AG04450 (cell line): ENCODE results near the gene JMJD7. TPM values are rescaled to one million over a fixed set of nuclear protein-coding genes. Genes with fewer than 3 reads are reported as not detected.

ENCODE experiments used
- CTCF ChIA-PET: fragments of 300-600, 350-600 bp; formaldehyde crosslinking; extraction: SDS; loops from one replicate; lab custom pipeline; 2022; ENCODE audit warnings: antibody characterized with exemption, inconsistent platforms; lab: Charles Lee
- POLR2A ChIA-PET: fragments of 350-600 bp; formaldehyde crosslinking; extraction: SDS; loops from one replicate; lab custom pipeline; 2021; ENCODE audit warnings: antibody characterized with exemption, inconsistent platforms; lab: Yijun Ruan, JAX
- DNase-seq: peaks from one replicate; pipeline ENCODE4 v3.0.0-alpha.2; 2011; ENCODE audit warnings: low read depth, low spot score
- H3K27ac ChIP-seq: one replicate; pipeline ENCODE4 v1.5.1; 2012; ENCODE audit warnings: low read depth, low read length, control low read depth
- H3K27me3 ChIP-seq: one replicate; pipeline ENCODE4 v1.6.0; 2012; ENCODE audit warnings: low read length; ENCODE audit not compliant: control insufficient read depth, insufficient read depth
- H3K4me3 ChIP-seq: 2 replicates; pipeline ENCODE4 v1.5.1; 2011; ENCODE audit warnings: mild to moderate bottlenecking, low read depth, low read length, control low read depth
- H3K9me3 ChIP-seq: 2 replicates; pipeline ENCODE4 v1.5.1; 2012; ENCODE audit warnings: low read length; ENCODE audit not compliant: control insufficient read depth, insufficient read depth
- CTCF ChIP-seq: IDR thresholded peaks from 2 replicates; pipeline ENCODE4 v1.5.1; 2011; ENCODE audit warnings: low read depth, low read length, control low read depth, inconsistent platforms
- polyA plus RNA-seq: library from polyadenylated mRNA; depleted of rRNA; stranded (reverse); fragments of >200 nt; gene quantifications from 2 replicates; pipeline ENCODE4 v1.2.3, GENCODE V29; 2011; rRNA removed
- small RNA-seq: library from RNA; depleted of rRNA; stranded (forward); fragments of <200 nt; gene quantifications from one replicate; pipeline ENCODE3, GENCODE V24; 2012; ENCODE audit warnings: low read depth; ENCODE audit not compliant: insufficient read length

The JMJD7 gene
- polyA plus RNA-seq, 1 experiment: 5.1 TPM

- Histone ChIP-seq H3K9me3 (no peaks in the 10 kb centered on the region; the same call in 1 of the 2 replicates), H3K4me3 (no peak overlapping the region), H3K27me3 (peaks cover 12% of the 10 kb centered on the region), H3K27ac (no peak overlapping the region)
- no peak for TF ChIP-seq CTCF
- POLR2A ChIA-PET: no interaction called here
- no peak for DNase-seq
- CTCF ChIA-PET: no interaction called here
Observed at GRCh38 chr15:41885321-41885720, 57.4 kb downstream of the JMJD7 start.

GRCh38 chr15:41885841-41886240 lies 57.9 kb downstream of the JMJD7 start:
- POLR2A ChIA-PET: no interaction called here
- no peak for DNase-seq
- no peak for TF ChIP-seq CTCF

GRCh38 chr15:41886741-41887140 lies 58.8 kb downstream of the JMJD7 start:
- no peak overlapping the region for H3K4me3 ChIP-seq
- DNase-seq: no peak
- POLR2A ChIA-PET: no interaction called here
- no peak for TF ChIP-seq CTCF
- CTCF ChIA-PET: interaction anchor here (0.8 kb wide), 1 partner anchor 18 kb away, joined by 3 read pairs; no protein-coding TSS in a partner anchor
- no peak overlapping the region for H3K27ac ChIP-seq
- H3K27me3 ChIP-seq: peaks cover 3% of the 10 kb centered on the region
- H3K9me3 ChIP-seq: no peaks in the 10 kb centered on the region; the same call in 1 of the 2 replicates

More at GRCh38 chr15:41885841-41886240, 57.9 kb downstream of the JMJD7 start:
- CTCF ChIA-PET: no interaction called here
- Histone ChIP-seq H3K9me3 (no peaks in the 10 kb centered on the region; the same call in 1 of the 2 replicates), H3K27me3 (peaks cover 8% of the 10 kb centered on the region), H3K27ac (no peak overlapping the region), H3K4me3 (no peak overlapping the region)

- ChIA-PET CTCF (interaction anchor here (0.8 kb wide), 1 partner anchor 18 kb away, joined by 3 read pairs; no protein-coding TSS in a partner anchor), POLR2A (no interaction called here)
- no peak for DNase-seq
Observed at GRCh38 chr15:41887161-41887560, 59.3 kb downstream of the JMJD7 start.

More at GRCh38 chr15:41887161-41887560, 59.3 kb downstream of the JMJD7 start:
- no peaks in the 10 kb centered on the region; the same call in 1 of the 2 replicates for H3K9me3 ChIP-seq
- no peak overlapping the region for H3K4me3 ChIP-seq
- TF ChIP-seq CTCF: no peak
- no peak overlapping the region for H3K27ac ChIP-seq
- peaks cover 2% of the 10 kb centered on the region for H3K27me3 ChIP-seq

Small RNA genes lying within 50 kb of the gene (small RNA-seq; reads per million reads assigned to genes)
- gene JMJD7-PLA2G4B (not detected), gene MIR4310 (not detected), gene RNA5SP393 (not detected)

Other genes with a start within 250 kb of the JMJD7 start
- 8.5 and 9.7 TPM in 2 replicates for gene MGA, start 167.7 kb upstream of the JMJD7 start, polyA plus RNA-seq
- 6.1 and 10.3 TPM in 2 replicates for gene MAPKBP1, start 53.6 kb upstream of the JMJD7 start, polyA plus RNA-seq
- gene PLA2G4B, start 10.8 kb downstream of the JMJD7 start, polyA plus RNA-seq: 1.3 and 2.8 TPM in 2 replicates
- gene SPTBN5, start 66.0 kb downstream of the JMJD7 start, polyA plus RNA-seq: 0.14 and 0.30 TPM in 2 replicates
- 19.3 and 22.4 TPM in 2 replicates for gene EHD4, start 144.5 kb downstream of the JMJD7 start, polyA plus RNA-seq
- gene PLA2G4E, start 192.9 kb downstream of the JMJD7 start, polyA plus RNA-seq: not detected in 2 replicates